Measurements from ENCODE around the gene PDE3A. TPM values are rescaled to one million over a fixed set of nuclear protein-coding genes. Genes with fewer than 3 reads are reported as not detected.

PDE3A gene
- total RNA-seq, 4 donors from 2014 or later, result 7.7 to 75.8 (median 18.7) TPM

DNA sequence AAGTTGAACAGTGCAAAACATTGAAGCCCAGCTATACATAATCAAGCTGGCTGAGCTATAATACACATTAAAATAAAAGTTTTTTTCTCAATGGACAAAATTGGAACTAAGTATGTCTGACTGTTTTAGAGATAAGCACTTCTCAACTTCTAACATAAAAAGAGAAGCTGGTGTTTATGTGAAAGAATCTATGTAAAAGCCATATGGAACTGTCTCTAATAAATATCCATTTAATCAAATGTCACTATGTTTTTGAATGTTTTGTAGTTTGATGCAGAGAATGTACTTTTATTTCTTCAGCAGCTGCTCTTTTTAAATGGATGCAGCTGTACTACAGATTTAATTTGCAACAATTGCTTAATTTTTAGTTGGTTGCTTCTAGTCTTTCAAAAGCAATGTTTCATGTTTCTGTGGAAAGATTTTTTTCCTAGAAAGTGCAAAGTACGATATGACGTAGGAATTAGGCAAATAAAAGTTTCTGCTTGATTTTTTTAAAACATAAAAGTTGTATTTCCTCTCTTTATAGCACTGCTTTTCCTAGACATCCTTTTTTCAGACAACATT lies 114.2 kb downstream of the PDE3A start:
- Histone ChIP-seq H3K4me1 (no peaks in the 10 kb centered on the region), H3K36me3 (no peaks in the 10 kb centered on the region), H3K27me3 (no peaks in the 10 kb centered on the region), H3K9me3 (no peaks in the 10 kb centered on the region), H3K4me3 (no peak overlapping the region), H3K27ac (no peak overlapping the region)
- DNase-seq, result no peak
- intact Hi-C loops (cut with DNase I; ENCODE audit: low total_unique reads), result no loop called here
- TF ChIP-seq POLR2A (IDR thresholded peaks at IDR 0.05), result no peak
- TF ChIP-seq CTCF (IDR thresholded peaks at IDR 0.05), result no peak

- H3K9me3 ChIP-seq, result no peaks in the 10 kb centered on the region
- no peaks in the 10 kb centered on the region for H3K4me1 ChIP-seq
- no peaks in the 10 kb centered on the region for H3K36me3 ChIP-seq
- intact Hi-C loops (cut with DNase I; ENCODE audit: low total_unique reads), result no loop called here
- TF ChIP-seq POLR2A (IDR thresholded peaks at IDR 0.05), result no peak
- TF ChIP-seq CTCF (IDR thresholded peaks at IDR 0.05), result no peak
- H3K27me3 ChIP-seq, result no peaks in the 10 kb centered on the region
- no peak overlapping the region for H3K4me3 ChIP-seq
- H3K27ac ChIP-seq, result no peak overlapping the region
- no peak for DNase-seq
These were observed 115.4 kb downstream of the PDE3A start for GRCh38 chr12:20483776-20484175.

DNA sequence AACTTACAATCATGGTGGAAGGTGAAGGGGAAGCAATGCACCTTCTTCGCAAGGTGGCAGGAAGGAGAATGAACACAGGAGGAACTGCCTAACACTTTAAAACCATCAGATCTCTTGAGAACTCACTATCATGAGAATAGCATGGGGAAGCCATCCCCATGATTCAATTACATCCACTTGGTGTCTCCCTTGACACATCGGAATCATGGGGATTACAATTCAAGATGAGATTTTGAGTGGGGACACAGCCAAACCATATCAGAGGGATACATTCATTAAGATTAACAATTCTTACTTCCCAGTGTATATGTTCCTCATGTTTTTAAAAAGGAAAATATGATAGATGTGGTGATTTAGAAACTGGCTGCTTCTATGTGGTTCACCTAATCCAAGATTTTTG lies 117.9 kb downstream of the PDE3A start:
- no peaks in the 10 kb centered on the region for H3K9me3 ChIP-seq
- TF ChIP-seq CTCF (IDR thresholded peaks at IDR 0.05) (no peak), POLR2A (IDR thresholded peaks at IDR 0.05) (no peak)
- no peak for DNase-seq

GRCh38 chr12:20487519-20487918 lies 119.2 kb downstream of the PDE3A start:
- Histone ChIP-seq H3K27ac (no peak overlapping the region), H3K9me3 (no peaks in the 10 kb centered on the region), H3K36me3 (no peaks in the 10 kb centered on the region), H3K4me1 (no peaks in the 10 kb centered on the region), H3K4me3 (no peak overlapping the region), H3K27me3 (no peaks in the 10 kb centered on the region)
- intact Hi-C loops (cut with DNase I; ENCODE audit: low total_unique reads), result no loop called here
- DNase-seq, result no peak
- TF ChIP-seq CTCF (IDR thresholded peaks at IDR 0.05), result no peak
- TF ChIP-seq POLR2A (IDR thresholded peaks at IDR 0.05), result no peak

More for the DNA sequence above, 117.9 kb downstream of the PDE3A start:
- Histone ChIP-seq H3K27me3 (no peaks in the 10 kb centered on the region), H3K36me3 (no peaks in the 10 kb centered on the region), H3K4me1 (no peaks in the 10 kb centered on the region), H3K4me3 (no peak overlapping the region), H3K27ac (no peak overlapping the region)
- intact Hi-C loops (cut with DNase I; ENCODE audit: low total_unique reads), result no loop called here

DNA sequence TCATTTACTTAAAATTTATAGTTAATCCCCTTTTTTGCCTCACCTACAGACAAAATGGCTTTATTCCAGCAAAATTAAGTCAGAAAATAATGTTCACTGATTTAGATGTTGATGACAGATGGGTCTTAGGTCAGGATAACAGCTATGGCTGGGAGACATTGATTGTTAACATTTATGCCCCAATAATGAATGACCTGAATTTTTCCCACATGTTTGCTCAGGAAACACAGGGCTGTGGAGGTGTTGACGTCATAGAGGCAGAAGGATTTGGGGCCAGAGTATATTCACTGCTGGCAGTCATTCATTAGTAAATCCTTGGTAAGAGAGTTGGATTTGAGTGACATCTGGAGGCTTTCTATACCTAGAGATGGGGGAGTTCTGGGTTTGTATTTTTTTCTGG lies 121.3 kb downstream of the PDE3A start:
- intact Hi-C loops (cut with DNase I; ENCODE audit: low total_unique reads), result no loop called here
- H3K4me1 ChIP-seq, result no peaks in the 10 kb centered on the region
- no peak overlapping the region for H3K27ac ChIP-seq
- TF ChIP-seq CTCF (IDR thresholded peaks at IDR 0.05) (no peak), POLR2A (IDR thresholded peaks at IDR 0.05) (no peak)
- H3K4me3 ChIP-seq, result no peak overlapping the region
- no peaks in the 10 kb centered on the region for H3K36me3 ChIP-seq
- H3K27me3 ChIP-seq, result no peaks in the 10 kb centered on the region
- no peaks in the 10 kb centered on the region for H3K9me3 ChIP-seq
- DNase-seq, result no peak
